Stomach (tissue), 9 donors: ENCODE results near the gene SF3B3. TPM values are rescaled to one million over a fixed set of nuclear protein-coding genes. Genes with fewer than 3 reads are reported as not detected.

ENCODE experiments used
- DNase-seq, 2 donors: peaks; one replicate each; pipeline versions ENCODE4 v3.0.0 to v3.0.0-alpha.2; 2013 to 2019
- H3K27ac ChIP-seq, 5 donors: fragments of 200-600 bp in 4 of 5; sonication (generic) in 4 of 5; one replicate each; pipeline ENCODE4 v1.5.1; 2013 to 2019; ENCODE audit warnings: mild to moderate bottlenecking in 1 of 5, moderate library complexity in 1 of 5
- H3K27me3 ChIP-seq, 3 donors: fragments of 200-600 bp; sonication (generic); one replicate each; pipeline ENCODE4 v1.5.1; 2017 to 2019; ENCODE audit warnings: mixed run types in 1 of 3
- H3K36me3 ChIP-seq, 4 donors: fragments of 200-600 bp; sonication (generic); 1 replicate in 3 of 4; 2 replicates in 1 of 4; pipeline ENCODE4 v1.5.1; 2016 to 2019
- H3K4me1 ChIP-seq, 4 donors: fragments of 200-600 bp; sonication (generic); one replicate each; pipeline ENCODE4 v1.5.1; 2016 to 2019
- H3K4me3 ChIP-seq, 4 donors: fragments of 200-600 bp; sonication (generic) in 3 of 4; one replicate each; pipeline ENCODE4 v1.5.1; 2016 to 2019; ENCODE audit warnings: mild to moderate bottlenecking in 1 of 4
- H3K9me3 ChIP-seq, 4 donors: fragments of 200-600 bp; sonication (generic); one replicate each; pipeline ENCODE4 v1.5.1; 2016 to 2019
- EP300 ChIP-seq: sonication (generic); formaldehyde crosslinking; IDR thresholded peaks from one replicate; pipeline ENCODE4 v1.6.1; 2017; ENCODE audit warnings: antibody characterized with exemption
- POLR2A ChIP-seq, 4 donors: fragments of 450-650 bp; IDR thresholded peaks; one replicate each; pipeline ENCODE4 v1.6.1; 2016; ENCODE audit warnings: antibody characterized with exemption in 4 of 4, control low read depth in 2 of 4, mild to moderate bottlenecking in 1 of 4, moderate library complexity in 1 of 4
- POLR2AphosphoS5 ChIP-seq, 3 donors: sonication (generic); formaldehyde crosslinking; IDR thresholded peaks; one replicate each; pipeline ENCODE4 v1.6.1; 2016; ENCODE audit warnings: antibody characterized with exemption in 3 of 3
- WGBS, 5 donors: extraction: QIAGEN DNeasy Blood & Tissue Kit in 3 of 5; methylation state at CpG; one replicate each; pipeline versions ENCODE4 v1.1.5 to v1.1.7; 2013 to 2018; 5-methylcytosine and 5-hydroxymethylcytosine counted together
- intact Hi-C: fragments of 100-400 bp; cut with DNase I; formaldehyde crosslinking; loops from one replicate; pipeline ENCODE4 v1.15.1; 2023; ENCODE audit warnings: low total_unique reads
- polyA plus RNA-seq, 3 donors: library from polyadenylated mRNA; stranded (reverse); fragments of 200-250 nt; gene quantifications; one replicate each; pipeline ENCODE4 v1.2.3, GENCODE V29; 2013
- total RNA-seq, 5 donors: library from RNA; depleted of rRNA; stranded (reverse); fragments of >200 nt; gene quantifications; one replicate each; pipeline versions ENCODE4 v1.1.0 to v1.2.3, GENCODE V29; 2014 to 2016
- TF ChIP-seq, protein P1 (sequence below), 7 experiments: fragments of 450-650 bp in 4 of 7; fragments of 200-600 bp in 3 of 7; sonication (generic) in 3 of 7; IDR thresholded peaks; one replicate each; pipeline ENCODE4 v1.5.1; 2016 to 2019; ENCODE audit warnings: antibody characterized with exemption in 7 of 7, control low read depth in 2 of 7, mild to moderate bottlenecking in 1 of 7
- donor health status: healthy with polysubstance abuse.
- donor health status: Bipolar disorder and iron deficiency.
- donor health status: healthy.

The SF3B3 gene
- total and polyA plus RNA-seq, 8 donors: 30.8 to 141 (median 79.8) TPM

DNA sequence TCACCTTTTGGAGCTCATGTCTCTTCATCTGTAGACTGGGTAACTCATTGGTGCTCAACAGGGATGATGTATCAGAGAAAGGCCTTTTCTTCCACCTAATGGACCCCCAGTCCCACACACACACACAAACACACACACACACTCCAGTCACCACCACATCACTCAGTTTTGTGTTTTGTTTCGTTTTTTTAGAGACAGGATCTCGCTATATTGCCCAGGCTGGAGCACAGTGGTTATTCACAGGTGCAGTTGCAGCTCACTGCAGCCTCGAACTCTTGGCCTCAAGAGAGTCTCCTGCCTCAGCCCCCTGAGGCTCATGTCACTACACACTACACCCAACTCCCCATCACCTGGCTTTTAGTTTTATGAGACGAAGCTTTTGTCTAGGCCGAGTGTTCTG is 55.6 kb downstream of the SF3B3 start:
- WGBS, 5 donors: 72 to 94% (median 80%) methylated on average over 5 of the region's 5 CpGs
- no peak for TF ChIP-seq POLR2AphosphoS5 (IDR thresholded peaks at IDR 0.05)
- no peak for TF ChIP-seq POLR2A (IDR thresholded peaks at IDR 0.05)
- TF ChIP-seq, protein P1, sequence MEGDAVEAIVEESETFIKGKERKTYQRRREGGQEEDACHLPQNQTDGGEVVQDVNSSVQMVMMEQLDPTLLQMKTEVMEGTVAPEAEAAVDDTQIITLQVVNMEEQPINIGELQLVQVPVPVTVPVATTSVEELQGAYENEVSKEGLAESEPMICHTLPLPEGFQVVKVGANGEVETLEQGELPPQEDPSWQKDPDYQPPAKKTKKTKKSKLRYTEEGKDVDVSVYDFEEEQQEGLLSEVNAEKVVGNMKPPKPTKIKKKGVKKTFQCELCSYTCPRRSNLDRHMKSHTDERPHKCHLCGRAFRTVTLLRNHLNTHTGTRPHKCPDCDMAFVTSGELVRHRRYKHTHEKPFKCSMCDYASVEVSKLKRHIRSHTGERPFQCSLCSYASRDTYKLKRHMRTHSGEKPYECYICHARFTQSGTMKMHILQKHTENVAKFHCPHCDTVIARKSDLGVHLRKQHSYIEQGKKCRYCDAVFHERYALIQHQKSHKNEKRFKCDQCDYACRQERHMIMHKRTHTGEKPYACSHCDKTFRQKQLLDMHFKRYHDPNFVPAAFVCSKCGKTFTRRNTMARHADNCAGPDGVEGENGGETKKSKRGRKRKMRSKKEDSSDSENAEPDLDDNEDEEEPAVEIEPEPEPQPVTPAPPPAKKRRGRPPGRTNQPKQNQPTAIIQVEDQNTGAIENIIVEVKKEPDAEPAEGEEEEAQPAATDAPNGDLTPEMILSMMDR (IDR thresholded peaks at IDR 0.05): no peak
- no peak for TF ChIP-seq EP300
- peaks cover 0 to 13% (median 11%) of the 10 kb centered on the region in 4 donors for H3K36me3 ChIP-seq
- H3K27ac ChIP-seq: no peak overlapping the region
- intact Hi-C loops: no loop called here
- no peaks in the 10 kb centered on the region for H3K27me3 ChIP-seq
- peak overlapping the region in 1 of 4 donors; percentile 28 for H3K4me3 ChIP-seq
- DNase-seq: no peak
- H3K9me3 ChIP-seq: no peaks in the 10 kb centered on the region
- peaks cover 13 to 35% (median 25%) of the 10 kb centered on the region in 4 donors for H3K4me1 ChIP-seq

DNA sequence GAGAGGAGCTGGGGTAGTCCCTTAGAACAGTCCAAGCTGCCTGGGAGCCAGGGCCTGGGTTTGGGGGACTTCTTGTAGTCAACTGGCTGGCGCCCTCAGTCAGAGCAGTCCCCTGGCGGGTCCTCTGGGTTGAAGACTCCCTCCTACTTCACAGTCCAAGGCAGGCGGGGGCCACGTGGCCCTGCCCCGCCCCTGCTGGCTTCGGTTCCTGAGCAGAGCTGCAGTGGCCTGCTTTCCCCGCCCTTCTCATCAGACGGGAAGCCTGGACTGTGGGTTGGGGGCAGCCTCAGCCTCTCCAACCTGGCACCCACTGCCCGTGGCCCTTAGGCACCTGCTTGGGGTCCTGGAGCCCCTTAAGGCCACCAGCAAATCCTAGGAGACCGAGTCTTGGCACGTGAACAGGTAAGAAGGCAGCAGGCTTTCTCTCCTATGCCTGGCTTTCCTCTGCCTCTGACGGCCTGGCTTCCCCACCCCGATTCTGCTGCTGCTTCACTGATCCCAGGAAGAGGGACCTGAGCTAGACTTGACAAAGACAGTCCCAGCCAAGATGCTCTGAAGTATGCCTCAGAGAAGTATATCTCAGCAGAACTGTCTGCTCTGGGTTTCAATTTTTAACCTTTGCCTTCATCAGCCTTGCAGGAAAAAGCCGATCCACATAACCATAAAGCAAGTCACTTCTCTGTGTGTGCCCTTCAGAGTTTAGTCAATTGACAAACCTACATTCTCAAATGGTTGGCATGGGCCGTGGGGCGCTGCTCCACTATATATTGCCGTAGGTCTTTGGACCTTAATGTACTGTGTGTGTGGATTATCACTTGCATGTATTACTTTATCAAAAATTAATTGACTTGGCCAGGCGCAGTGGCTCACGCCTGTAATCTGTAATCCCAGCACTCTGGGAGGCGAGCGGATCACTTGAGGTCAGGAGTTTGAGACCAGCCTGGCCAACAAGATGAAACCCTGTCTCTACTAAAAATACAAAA is 56.3 kb downstream of the SF3B3 start:
- H3K4me3 ChIP-seq: peak overlapping the region; percentile 5 to 28 (median 24)
- peak; percentile 53 to 68 for DNase-seq
- H3K36me3 ChIP-seq: peaks cover 0 to 8% (median 6%) of the 10 kb centered on the region in 4 donors
- H3K27ac ChIP-seq: peak overlapping the region in 1 of 5 donors; percentile 38
- intact Hi-C loops: no loop called here
- H3K9me3 ChIP-seq: no peaks in the 10 kb centered on the region
- peaks cover 13 to 31% (median 22%) of the 10 kb centered on the region in 4 donors for H3K4me1 ChIP-seq
- H3K27me3 ChIP-seq: no peaks in the 10 kb centered on the region
- TF ChIP-seq, protein P1 (IDR thresholded peaks at IDR 0.05): no peak
- TF ChIP-seq POLR2A (IDR thresholded peaks at IDR 0.05) (no peak), POLR2AphosphoS5 (IDR thresholded peaks at IDR 0.05) (no peak), EP300 (no peak)
- WGBS, 5 donors: 27 to 60% (median 37%) methylated on average over 13 to 21 of the region's 21 CpGs

DNA sequence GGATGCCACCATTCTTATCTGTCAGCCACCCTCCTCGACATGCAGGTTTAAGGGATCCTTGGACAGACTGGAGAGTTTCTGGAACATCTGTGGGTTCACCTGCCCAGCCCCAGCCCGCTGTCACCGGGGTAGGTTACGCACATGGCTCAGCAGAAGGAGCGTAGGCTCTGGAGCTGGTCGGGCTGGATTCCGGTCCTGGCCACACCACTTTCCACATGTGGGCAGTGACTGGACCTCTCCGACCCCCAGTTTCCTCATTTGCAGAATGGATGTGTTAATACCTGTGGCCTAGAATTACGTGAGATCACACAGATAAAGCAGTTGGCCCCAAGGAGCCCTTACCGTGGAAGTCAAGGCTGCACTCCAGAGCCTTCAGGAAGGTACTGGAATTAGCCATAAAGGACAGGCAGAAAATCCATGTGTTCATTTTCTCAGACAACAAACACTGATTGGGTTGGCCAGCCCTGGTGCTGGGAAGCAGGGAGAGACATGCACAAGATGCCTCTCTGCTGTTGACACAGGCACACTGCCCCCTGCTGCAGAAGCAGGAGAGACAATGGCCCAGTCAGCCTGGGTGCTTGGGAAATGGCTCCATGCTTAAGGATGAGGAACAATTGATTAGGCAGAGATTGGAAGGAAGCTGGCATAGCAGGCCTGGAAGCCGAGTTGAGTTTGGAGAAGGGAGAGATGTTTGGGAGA is 58.8 kb downstream of the SF3B3 start:
- TF ChIP-seq POLR2A (IDR thresholded peaks at IDR 0.05) (no peak), POLR2AphosphoS5 (IDR thresholded peaks at IDR 0.05) (no peak), EP300 (no peak)
- TF ChIP-seq, protein P1 (IDR thresholded peaks at IDR 0.05): no peak
- no peaks in the 10 kb centered on the region for H3K9me3 ChIP-seq
- peaks cover 9 to 13% (median 12%) of the 10 kb centered on the region in 4 donors for H3K4me1 ChIP-seq
- 80 to 85% (median 82%) methylated on average over 11 of the region's 11 CpGs for WGBS, 5 donors
- no peak overlapping the region for H3K4me3 ChIP-seq
- no peaks in the 10 kb centered on the region for H3K27me3 ChIP-seq
- intact Hi-C loops: no loop called here
- no peaks in the 10 kb centered on the region for H3K36me3 ChIP-seq
- no peak for DNase-seq
- no peak overlapping the region for H3K27ac ChIP-seq

DNA sequence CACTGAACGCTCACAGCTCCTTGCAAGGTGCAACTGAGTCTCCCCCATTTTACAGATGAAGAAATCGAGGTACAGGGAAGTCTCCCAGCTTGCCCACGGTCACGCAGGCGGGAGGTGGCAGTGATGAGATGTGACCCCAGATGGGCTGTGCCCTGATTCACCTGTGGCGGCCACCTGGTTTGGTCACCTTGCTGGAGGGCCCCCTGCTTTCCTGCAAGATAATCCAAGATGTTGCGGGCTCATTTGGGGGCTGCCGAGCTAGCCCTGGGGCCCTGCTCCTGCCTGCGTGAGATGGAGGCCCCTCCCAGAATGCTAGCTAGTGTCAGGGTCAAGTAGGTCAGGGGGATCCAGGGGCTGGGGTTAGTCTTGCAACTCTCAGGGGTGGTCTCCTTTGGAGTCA is 63.1 kb downstream of the SF3B3 start:
- Histone ChIP-seq H3K4me3 (no peak overlapping the region), H3K9me3 (no peaks in the 10 kb centered on the region), H3K27ac (no peak overlapping the region), H3K4me1 (peaks cover 12 to 28% (median 19%) of the 10 kb centered on the region in 4 donors), H3K27me3 (no peaks in the 10 kb centered on the region), H3K36me3 (no peaks in the 10 kb centered on the region)
- DNase-seq: no peak
- TF ChIP-seq POLR2A (IDR thresholded peaks at IDR 0.05) (no peak), POLR2AphosphoS5 (IDR thresholded peaks at IDR 0.05) (no peak), EP300 (no peak)
- TF ChIP-seq, protein P1 (IDR thresholded peaks at IDR 0.05): no peak
- intact Hi-C loops: no loop called here
- WGBS, 5 donors: 91 to 96% (median 93%) methylated on average over 9 of the region's 9 CpGs; no CpG with 5 or more reads in 1 of the 5 donors
